PFSK-1 (cell line): ENCODE results near the gene FRMD3.

ENCODE experiments used
- FOXP2 ChIP-seq: optimal IDR thresholded peaks from 2 replicates; pipeline ENCODE3; 2011; ENCODE audit warnings: borderline replicate concordance, control low read depth, inconsistent platforms; ENCODE audit not compliant: insufficient read depth; ENCODE audit errors: extremely low read length, extremely low read depth
- POLR2AphosphoS5 ChIP-seq: IDR thresholded peaks from 2 replicates; pipeline ENCODE4 v1.6.1; 2012; ENCODE audit warnings: low read depth, mild to moderate bottlenecking, control low read depth, low read length, moderate library complexity
- REST ChIP-seq, 2 experiments: IDR thresholded peaks; 2 replicates each; pipeline versions ENCODE4 v1.6.1 to v1.8.0; 2011 to 2012; ENCODE audit warnings: low read depth in 2 of 2, low read length in 2 of 2, control low read depth in 1 of 2, inconsistent platforms in 1 of 2, mild to moderate bottlenecking in 1 of 2, moderate library complexity in 1 of 2; ENCODE audit not compliant: insufficient read depth in 1 of 2
- SIN3A ChIP-seq: IDR thresholded peaks from 2 replicates; pipeline ENCODE4 v1.6.1; 2012; ENCODE audit warnings: mild to moderate bottlenecking, low read length, moderate library complexity, borderline replicate concordance; ENCODE audit not compliant: insufficient read depth
- TAF1 ChIP-seq: IDR thresholded peaks from 2 replicates; pipeline ENCODE4 v1.6.1; 2012; ENCODE audit warnings: low read length, control low read depth, borderline replicate concordance; ENCODE audit not compliant: insufficient read depth

The FRMD3 gene

GRCh38 chr9:83367326-83367725 lies 170.9 kb downstream of the FRMD3 start:
- TF ChIP-seq SIN3A (no peak), FOXP2 (no peak), REST (IDR thresholded peaks at IDR 0.05; ENCODE audit: insufficient read depth in 1 of 2, low read depth in 2 of 2, low read length in 2 of 2) (no peak), TAF1 (no peak), POLR2AphosphoS5 (no peak)

GRCh38 chr9:83362341-83362995 lies 175.7 kb downstream of the FRMD3 start:
- no peak for TF ChIP-seq REST (IDR thresholded peaks at IDR 0.05; ENCODE audit: insufficient read depth in 1 of 2, low read depth in 2 of 2, low read length in 2 of 2)
- TF ChIP-seq SIN3A = no peak

GRCh38 chr9:83359039-83359438 lies 179.2 kb downstream of the FRMD3 start:
- TF ChIP-seq REST (IDR thresholded peaks at IDR 0.05; ENCODE audit: insufficient read depth in 1 of 2, low read depth in 2 of 2, low read length in 2 of 2) = no peak
- no peak for TF ChIP-seq TAF1
- TF ChIP-seq SIN3A = no peak
- no peak for TF ChIP-seq FOXP2
- no peak for TF ChIP-seq POLR2AphosphoS5

GRCh38 chr9:83355729-83356151 lies 182.5 kb downstream of the FRMD3 start:
- no peak for TF ChIP-seq FOXP2
- TF ChIP-seq POLR2AphosphoS5 = no peak
- TF ChIP-seq SIN3A = no peak
- TF ChIP-seq TAF1 = no peak
- no peak for TF ChIP-seq REST (IDR thresholded peaks at IDR 0.05; ENCODE audit: insufficient read depth in 1 of 2, low read depth in 2 of 2, low read length in 2 of 2)

- TF ChIP-seq POLR2AphosphoS5 = no peak
- TF ChIP-seq REST (IDR thresholded peaks at IDR 0.05; ENCODE audit: insufficient read depth in 1 of 2, low read depth in 2 of 2, low read length in 2 of 2) = peak; percentile 78 to 91
Measured at GRCh38 chr9:83355024-83355444, 183.2 kb downstream of the FRMD3 start.
